GM21360 (cell line): ENCODE data around the gene PCDH19.
A peak's percentile ranks its signal among the peaks of the same experiment; 100 is the strongest.

Experiments
- ATAC-seq: cut with Tn5 transposase; IDR thresholded peaks from one replicate; pipeline ENCODE4 v1.9.1; 2021; ENCODE audit warnings: mild to moderate bottlenecking, moderate library complexity; ENCODE audit not compliant: unreplicated experiment

PCDH19 gene

GRCh38 chrX:100405424-100405823 is 4.6 kb downstream of the PCDH19 start:
- no peak for ATAC-seq

- ATAC-seq, result no peak
Observed at GRCh38 chrX:100404851-100405250, 5.2 kb downstream of the PCDH19 start.

- ATAC-seq, result no peak
Observed at GRCh38 chrX:100395781-100396180, 14.3 kb downstream of the PCDH19 start.

GRCh38 chrX:100381619-100382018 is 28.5 kb downstream of the PCDH19 start:
- no peak for ATAC-seq

GRCh38 chrX:100379388-100379986 is 30.6 kb downstream of the PCDH19 start:
- ATAC-seq, result no peak

- no peak for ATAC-seq
Observed at GRCh38 chrX:100377826-100378225, 32.2 kb downstream of the PCDH19 start.

GRCh38 chrX:100376576-100376975 is 33.5 kb downstream of the PCDH19 start:
- ATAC-seq, result no peak

- ATAC-seq, result peak; percentile 51
Observed at GRCh38 chrX:100373673-100374072, 36.4 kb downstream of the PCDH19 start.

- peak; percentile 87 for ATAC-seq
Observed at GRCh38 chrX:100368167-100368566, 41.9 kb downstream of the PCDH19 start.

- ATAC-seq, result no peak
Observed at GRCh38 chrX:100363896-100364295, 46.2 kb downstream of the PCDH19 start.

- ATAC-seq, result no peak
Observed at GRCh38 chrX:100358766-100359165, 51.3 kb downstream of the PCDH19 start.

- no peak for ATAC-seq
Observed at GRCh38 chrX:100356351-100356896, 53.6 kb downstream of the PCDH19 start.

- no peak for ATAC-seq
Observed at GRCh38 chrX:100355680-100356079, 54.4 kb downstream of the PCDH19 start.

GRCh38 chrX:100353326-100353725 is 56.7 kb downstream of the PCDH19 start:
- no peak for ATAC-seq

- no peak for ATAC-seq
Observed at GRCh38 chrX:100350704-100351489, 59.2 kb downstream of the PCDH19 start.

GRCh38 chrX:100349391-100349790 is 60.7 kb downstream of the PCDH19 start:
- no peak for ATAC-seq

- no peak for ATAC-seq
Observed at GRCh38 chrX:100341142-100341510, 68.9 kb downstream of the PCDH19 start.

- no peak for ATAC-seq
Observed at GRCh38 chrX:100340491-100341141, 69.5 kb downstream of the PCDH19 start.

GRCh38 chrX:100328351-100328750 is 81.7 kb downstream of the PCDH19 start:
- ATAC-seq, result no peak

- no peak for ATAC-seq
Observed at GRCh38 chrX:100319716-100320115, 90.4 kb downstream of the PCDH19 start.

GRCh38 chrX:100316987-100317386 is 93.1 kb downstream of the PCDH19 start:
- no peak for ATAC-seq

- ATAC-seq, result no peak
Observed at GRCh38 chrX:100315566-100315965, 94.5 kb downstream of the PCDH19 start.
